ENCODE measurements around the gene REXO1. TPM values are rescaled to one million over a fixed set of nuclear protein-coding genes. Genes with fewer than 3 reads are reported as not detected.
A peak's percentile ranks its signal among the peaks of the same experiment; 100 is the strongest.

Gene REXO1
- total and polyA plus RNA-seq, 9 of the 15 experiments (the other 6 are each of a cell fraction or from before 2014, with no cell fraction given) = 0.04 to 63.3 (median 15.8) TPM

DNA sequence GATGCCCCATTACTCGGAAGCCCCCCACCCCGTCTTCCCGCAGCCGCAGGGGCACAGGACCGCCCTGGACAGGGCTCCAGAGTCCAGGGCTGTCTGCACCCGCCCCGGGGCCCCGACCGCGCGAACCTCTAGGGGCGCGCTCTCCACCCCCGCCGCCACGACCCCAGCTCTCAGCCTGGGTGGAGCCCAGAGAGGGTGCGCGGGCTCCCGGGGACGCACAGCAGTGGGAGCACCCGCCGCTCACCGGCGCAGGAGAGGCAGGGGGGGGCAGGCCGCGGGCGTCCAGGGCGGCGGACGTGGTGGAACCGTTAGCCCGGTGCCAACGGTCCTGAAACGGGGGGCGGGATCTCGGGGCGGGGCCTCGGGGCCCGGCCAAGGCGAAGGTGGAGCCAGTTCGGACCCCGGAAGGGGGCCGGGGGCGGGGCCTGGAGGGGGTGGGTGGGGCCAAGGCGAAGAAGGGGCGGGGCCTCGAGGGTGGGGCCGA, 36.3 kb downstream of the REXO1 start, which contains the start of gene ATP8B3 (continued):
- TF ChIP-seq, protein P1, sequence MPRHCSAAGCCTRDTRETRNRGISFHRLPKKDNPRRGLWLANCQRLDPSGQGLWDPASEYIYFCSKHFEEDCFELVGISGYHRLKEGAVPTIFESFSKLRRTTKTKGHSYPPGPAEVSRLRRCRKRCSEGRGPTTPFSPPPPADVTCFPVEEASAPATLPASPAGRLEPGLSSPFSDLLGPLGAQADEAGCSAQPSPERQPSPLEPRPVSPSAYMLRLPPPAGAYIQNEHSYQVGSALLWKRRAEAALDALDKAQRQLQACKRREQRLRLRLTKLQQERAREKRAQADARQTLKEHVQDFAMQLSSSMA (CRISPR knock-in tag; IDR thresholded peaks at IDR 0.05) = no peak
- TF ChIP-seq LARP7 (IDR thresholded peaks at IDR 0.05) (no peak), STAG1 (CRISPR knock-in tag; IDR thresholded peaks at IDR 0.05; ENCODE audit: borderline replicate concordance) (no peak), BACH1 (tag; IDR thresholded peaks at IDR 0.05) (no peak), PHF20 (IDR thresholded peaks at IDR 0.05; ENCODE audit: partially characterized antibody) (peak; percentile 36), TARDBP (IDR thresholded peaks at IDR 0.05) (no peak), HDAC6 (IDR thresholded peaks at IDR 0.05; ENCODE audit: low read depth, low read length) (no peak), ZNF699 (CRISPR knock-in tag; IDR thresholded peaks at IDR 0.05; ENCODE audit: insufficient replicate concordance) (no peak), ZNF696 (CRISPR knock-in tag; conservative IDR thresholded peaks at IDR 0.05) (no peak)

DNA sequence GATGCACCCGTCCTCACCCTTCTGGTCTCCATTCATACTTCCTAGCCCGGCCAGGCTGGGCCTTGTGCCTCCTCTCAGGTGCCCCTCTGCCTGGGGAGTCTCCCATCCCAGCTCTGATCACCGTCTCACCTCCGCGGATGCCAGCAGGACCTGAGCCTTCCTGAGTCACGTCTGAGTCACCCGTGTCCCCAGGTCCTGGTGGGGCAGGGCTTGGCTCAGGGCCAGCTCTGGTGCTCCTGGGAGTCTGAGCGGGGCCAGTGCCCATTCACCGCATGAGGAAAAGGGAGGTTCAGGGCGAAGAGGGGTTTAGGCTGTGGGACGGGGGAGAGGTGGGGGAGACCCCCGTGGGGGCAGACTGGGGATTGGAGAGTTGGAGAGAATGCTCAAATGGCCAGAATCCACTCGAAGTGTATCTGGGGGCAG, 36.8 kb downstream of the REXO1 start:
- no peaks in the 10 kb centered on the region for H3K9me1 ChIP-seq (ENCODE audit: control insufficient read depth, insufficient read depth, low read length)
- peak overlapping the region; percentile 84 for H2AFZ ChIP-seq (ENCODE audit: low read depth, low read length)
- peak overlapping the region; percentile 75 for H3K4me3 ChIP-seq
- ATAC-seq (no peak), DNase-seq (ENCODE audit: extremely low read depth in 1 of 4, low spot score in 3 of 4) (peak; percentile 81 to 90 (median 86)), FAIRE-seq (peak; percentile 89)
- peak overlapping the region; percentile 81 for H3K4me2 ChIP-seq (ENCODE audit: insufficient read depth, low read length)
- TSS peak; percentile 34 for BruUV-seq (replicated peaks)
- in situ Hi-C loops (cut with MboI) = no loop called here
- whole genome bisulfite sequencing (ENCODE audit: insufficient coverage, low coverage, missing lambda C conversion rate) = 9% methylated on average over 11 of the region's 13 CpGs
- H3K9me3 ChIP-seq (replicated peaks; ENCODE audit: control insufficient read depth, insufficient read depth, low read depth, low read length) = no peaks in the 10 kb centered on the region; the same call in 1 of the 2 replicates
- intact Hi-C loops (cut with micrococcal nuclease) = no loop called here
- ChIA-PET CTCF (ENCODE audit: low intra/inter-chr PET ratio) (no interaction called here), POLR2A (interaction anchor here (0.6 to 1.0 kb wide), 3 partner anchors 8 to 226 kb away, joined by 3 read pairs; no protein-coding TSS in a partner anchor)
- H3K4me1 ChIP-seq (replicated peaks in 1 of 2; ENCODE audit: control insufficient read depth in 2 of 2, insufficient read depth in 2 of 2, low read length in 2 of 2) = peaks cover 8 to 80% of the 10 kb centered on the region in 2 experiments; a peak in 3 of 5 replicates
- H3K36me3 ChIP-seq (ENCODE audit: control insufficient read depth, insufficient read depth, low read length) = peaks cover 15% of the 10 kb centered on the region; the same call in 1 of the 3 replicates
- H3K9ac ChIP-seq (ENCODE audit: insufficient read depth in 1 of 2, low read depth in 2 of 2, low read length in 2 of 2) = peak overlapping the region; percentile 78 to 93
- H4K20me1 ChIP-seq (replicated peaks; ENCODE audit: control insufficient read depth, insufficient read depth, low read length) = no peaks in the 10 kb centered on the region
- H3K27ac ChIP-seq (ENCODE audit: extremely low read depth, low read depth, low read length) = peak overlapping the region; percentile 83
- no peaks in the 10 kb centered on the region for H3K27me3 ChIP-seq (ENCODE audit: control insufficient read depth in 2 of 2, insufficient read depth in 2 of 2, low read length in 2 of 2)
- H3K79me2 ChIP-seq (ENCODE audit: control insufficient read depth, insufficient read depth, low read length) = peaks cover 5% of the 10 kb centered on the region; the same call in 1 of the 3 replicates
- TF ChIP-seq SAFB (IDR thresholded peaks at IDR 0.05; ENCODE audit: borderline replicate concordance, low read depth, low read length) (peak; percentile 43; the same call in 1 of the 2 replicates), NFATC3 (IDR thresholded peaks at IDR 0.05) (no peak), DDX20 (tag; IDR thresholded peaks at IDR 0.05; ENCODE audit: low read depth) (no peak), ZBED1 (IDR thresholded peaks at IDR 0.05) (no peak), ETV5 (CRISPR knock-in tag; IDR thresholded peaks at IDR 0.05; ENCODE audit: low read depth) (0 out of 2 replicates have a peak, but pooled peaks have one; percentile 12)
- TF ChIP-seq, protein P2, sequence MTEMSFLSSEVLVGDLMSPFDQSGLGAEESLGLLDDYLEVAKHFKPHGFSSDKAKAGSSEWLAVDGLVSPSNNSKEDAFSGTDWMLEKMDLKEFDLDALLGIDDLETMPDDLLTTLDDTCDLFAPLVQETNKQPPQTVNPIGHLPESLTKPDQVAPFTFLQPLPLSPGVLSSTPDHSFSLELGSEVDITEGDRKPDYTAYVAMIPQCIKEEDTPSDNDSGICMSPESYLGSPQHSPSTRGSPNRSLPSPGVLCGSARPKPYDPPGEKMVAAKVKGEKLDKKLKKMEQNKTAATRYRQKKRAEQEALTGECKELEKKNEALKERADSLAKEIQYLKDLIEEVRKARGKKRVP (CRISPR knock-in tag; IDR thresholded peaks at IDR 0.05) = no peak
- TF ChIP-seq, protein P3, sequence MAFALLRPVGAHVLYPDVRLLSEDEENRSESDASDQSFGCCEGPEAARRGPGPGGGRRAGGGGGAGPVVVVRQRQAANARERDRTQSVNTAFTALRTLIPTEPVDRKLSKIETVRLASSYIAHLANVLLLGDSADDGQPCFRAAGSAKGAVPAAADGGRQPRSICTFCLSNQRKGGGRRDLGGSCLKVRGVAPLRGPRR (CRISPR knock-in tag; IDR thresholded peaks at IDR 0.05) = no peak
- TF ChIP-seq, protein P4, sequence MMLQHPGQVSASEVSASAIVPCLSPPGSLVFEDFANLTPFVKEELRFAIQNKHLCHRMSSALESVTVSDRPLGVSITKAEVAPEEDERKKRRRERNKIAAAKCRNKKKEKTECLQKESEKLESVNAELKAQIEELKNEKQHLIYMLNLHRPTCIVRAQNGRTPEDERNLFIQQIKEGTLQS (IDR thresholded peaks at IDR 0.05) = peak; percentile 89
- TF ChIP-seq, protein P4 (CRISPR knock-in tag; conservative IDR thresholded peaks at IDR 0.05) = no peak
- TF ChIP-seq, protein P5, sequence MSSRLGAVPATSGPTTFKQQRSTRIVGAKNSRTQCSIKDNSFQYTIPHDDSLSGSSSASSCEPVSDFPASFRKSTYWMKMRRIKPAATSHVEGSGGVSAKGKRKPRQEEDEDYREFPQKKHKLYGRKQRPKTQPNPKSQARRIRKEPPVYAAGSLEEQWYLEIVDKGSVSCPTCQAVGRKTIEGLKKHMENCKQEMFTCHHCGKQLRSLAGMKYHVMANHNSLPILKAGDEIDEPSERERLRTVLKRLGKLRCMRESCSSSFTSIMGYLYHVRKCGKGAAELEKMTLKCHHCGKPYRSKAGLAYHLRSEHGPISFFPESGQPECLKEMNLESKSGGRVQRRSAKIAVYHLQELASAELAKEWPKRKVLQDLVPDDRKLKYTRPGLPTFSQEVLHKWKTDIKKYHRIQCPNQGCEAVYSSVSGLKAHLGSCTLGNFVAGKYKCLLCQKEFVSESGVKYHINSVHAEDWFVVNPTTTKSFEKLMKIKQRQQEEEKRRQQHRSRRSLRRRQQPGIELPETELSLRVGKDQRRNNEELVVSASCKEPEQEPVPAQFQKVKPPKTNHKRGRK (tag; IDR thresholded peaks at IDR 0.05) = no peak

Data from K562 (cell line).